ENCODE results near the gene ZNF580. TPM values are rescaled to one million over a fixed set of nuclear protein-coding genes. Genes with fewer than 3 reads are reported as not detected.

Gene ZNF580
- total RNA-seq, 1 donor from 2014 or later: 42.2 TPM

GRCh38 chr19:55643003-55643886, 2.4 kb downstream of the ZNF580 start, which contains the start of gene ZNF581:
Gene ZNF581 (plus strand): TSS chr19:55643649. CDS start chr19:55644572, 923 bp downstream.
- intact Hi-C loops (cut with DNase I): no loop called here
- ATAC-seq (peak; percentile 56), DNase-seq (ENCODE audit: low spot score) (peak; percentile 81)

DNA sequence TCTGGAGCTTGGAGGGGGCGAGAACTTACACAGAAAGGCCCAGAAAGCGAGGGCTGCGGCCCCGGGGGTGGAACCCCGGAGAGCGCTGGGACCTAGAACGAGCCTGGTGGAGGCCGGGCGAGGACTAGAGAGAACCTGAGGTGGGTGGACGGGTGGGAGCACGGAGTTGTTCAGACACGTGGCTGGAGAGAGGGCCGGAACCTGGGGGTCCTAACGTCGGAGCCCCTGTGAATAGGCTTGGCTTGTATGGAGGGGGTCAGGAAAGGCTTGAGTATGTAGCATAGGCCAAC, 3.0 kb downstream of the ZNF580 start:
- DNase-seq (ENCODE audit: low spot score) (no peak), ATAC-seq (no peak)
- intact Hi-C loops (cut with DNase I): no loop called here

DNA sequence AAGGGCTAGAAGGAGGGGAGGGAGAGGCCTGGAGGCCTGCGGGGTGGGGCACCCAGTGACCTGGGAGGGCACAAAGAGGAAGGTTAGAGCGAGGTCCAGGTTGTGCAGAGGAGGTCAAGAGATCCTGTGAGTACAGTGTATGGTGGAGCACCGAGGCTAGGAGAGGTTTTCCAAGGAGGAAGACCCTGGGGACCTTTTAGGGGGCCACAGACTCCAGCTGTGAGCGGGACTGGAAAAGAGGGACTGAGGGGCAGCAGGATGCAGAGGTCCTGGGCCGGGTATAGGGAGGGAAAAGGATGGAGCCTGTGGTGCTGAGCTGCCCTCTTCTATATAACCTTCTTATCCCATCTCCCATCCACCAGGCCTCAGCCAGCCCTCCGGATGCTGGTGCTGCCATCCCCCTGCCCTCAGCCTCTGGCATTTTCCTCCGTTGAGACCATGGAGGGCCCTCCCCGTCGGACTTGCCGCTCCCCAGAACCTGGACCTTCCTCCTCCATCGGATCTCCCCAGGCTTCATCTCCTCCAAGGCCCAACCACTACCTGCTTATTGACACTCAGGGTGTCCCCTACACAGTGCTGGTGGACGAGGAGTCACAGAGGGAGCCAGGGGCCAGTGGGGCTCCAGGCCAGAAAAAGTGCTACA, 3.5 kb downstream of the ZNF580 start:
- ATAC-seq: no peak
- no peak for DNase-seq (ENCODE audit: low spot score)
- intact Hi-C loops (cut with DNase I): no loop called here

DNA sequence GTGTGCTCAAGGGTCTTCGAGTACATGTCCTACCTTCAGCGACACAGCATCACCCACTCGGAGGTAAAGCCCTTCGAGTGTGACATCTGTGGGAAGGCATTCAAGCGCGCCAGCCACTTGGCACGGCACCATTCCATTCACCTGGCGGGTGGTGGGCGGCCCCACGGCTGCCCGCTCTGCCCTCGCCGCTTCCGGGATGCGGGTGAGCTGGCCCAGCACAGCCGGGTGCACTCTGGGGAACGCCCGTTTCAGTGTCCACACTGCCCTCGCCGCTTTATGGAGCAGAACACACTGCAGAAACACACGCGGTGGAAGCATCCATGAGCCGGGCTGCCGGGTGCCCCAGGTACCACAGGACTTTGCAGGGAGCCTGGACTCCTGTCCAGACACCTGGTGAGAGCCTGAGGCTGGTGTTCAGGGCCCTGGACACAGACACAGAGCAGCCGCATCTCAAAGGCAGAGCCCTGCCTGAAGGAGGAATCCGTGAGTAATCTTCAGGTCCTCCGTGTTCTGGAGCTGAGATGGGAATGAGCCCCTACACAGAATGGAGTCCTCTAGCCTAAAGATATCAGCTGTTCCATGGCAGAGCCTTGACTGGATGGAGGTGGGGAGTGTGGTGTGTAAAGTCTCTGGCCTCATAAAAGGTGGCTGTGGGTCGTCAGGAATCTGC, 4.2 kb downstream of the ZNF580 start:
- DNase-seq (ENCODE audit: low spot score) (no peak), ATAC-seq (no peak)
- intact Hi-C loops (cut with DNase I): no loop called here

DNA sequence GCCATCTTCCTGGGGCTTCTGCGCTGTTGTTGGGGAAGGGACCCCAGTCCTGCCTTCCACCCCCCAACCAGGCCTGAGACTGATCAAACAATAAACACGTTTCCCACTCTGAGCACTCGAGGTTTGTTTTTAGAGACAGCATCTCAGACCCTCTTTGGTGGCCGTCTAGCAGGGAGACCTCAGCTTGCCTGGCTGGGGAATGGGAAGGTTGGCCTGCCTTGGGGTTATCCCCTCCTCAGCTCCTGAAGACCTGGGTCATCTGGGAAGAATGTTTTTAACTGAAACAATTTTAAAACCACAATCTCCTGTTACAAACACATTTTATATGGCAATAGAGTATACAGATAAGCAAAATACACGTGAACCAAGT, 4.7 kb downstream of the ZNF580 start:
- intact Hi-C loops (cut with DNase I): no loop called here
- DNase-seq (ENCODE audit: low spot score) (no peak), ATAC-seq (no peak)

GRCh38 chr19:55646889-55647731, 6.3 kb downstream of the ZNF580 start:
- intact Hi-C loops (cut with DNase I): no loop called here
- ATAC-seq (no peak), DNase-seq (ENCODE audit: low spot score) (no peak)

DNA sequence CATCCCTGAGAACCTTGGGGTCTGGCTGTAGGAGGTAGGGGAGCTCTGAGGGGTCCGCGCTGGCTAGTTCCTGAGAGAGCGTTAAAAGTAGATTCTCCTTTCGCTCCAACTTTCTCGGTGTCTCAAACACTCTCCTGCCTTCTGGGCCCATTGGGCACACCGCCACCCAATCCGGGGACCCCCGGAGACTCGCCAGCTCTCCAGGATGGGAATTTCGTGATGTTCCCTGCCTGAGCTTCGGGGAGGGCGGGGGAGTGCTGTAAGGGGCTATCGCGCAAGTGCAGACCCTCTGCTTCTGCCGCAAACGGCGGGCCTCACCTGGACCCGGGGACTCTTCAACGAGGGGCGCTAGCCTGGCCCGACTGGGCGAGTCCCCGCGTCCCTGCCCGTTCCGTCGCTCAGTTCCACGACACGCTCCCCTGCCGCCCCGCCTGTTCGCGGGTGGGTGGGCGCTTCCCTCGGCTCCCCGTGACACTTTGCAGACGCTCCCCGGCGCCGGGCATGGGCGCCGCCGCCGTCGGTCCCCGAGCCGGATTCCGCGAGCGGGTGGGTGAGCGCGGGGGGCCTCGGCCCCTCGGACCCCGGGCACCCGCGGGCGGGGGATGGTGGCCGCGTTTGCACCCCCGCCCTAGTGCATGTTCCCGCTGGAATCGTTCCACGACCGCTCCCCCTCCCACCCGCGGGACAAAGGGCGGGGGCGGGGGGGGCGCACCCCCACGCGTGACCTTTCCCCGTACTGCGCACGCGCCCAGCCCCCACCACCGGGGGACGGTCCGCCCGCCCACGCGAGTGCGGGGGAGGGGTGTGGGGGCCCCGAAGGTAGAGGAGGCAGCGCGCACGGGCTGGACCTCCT, 7.2 kb downstream of the ZNF580 start, which contains the start of gene CCDC106:
TSS of gene CCDC106 (plus strand) at position 481 of the 853 bp plus-strand sequence. CDS start 835 bp downstream, outside the sequence.
- intact Hi-C loops (cut with DNase I): no loop called here
- peak; percentile 63 for ATAC-seq
- peak; percentile 84 for DNase-seq (ENCODE audit: low spot score)

GRCh38 chr19:55648585-55649267, 7.9 kb downstream of the ZNF580 start:
- ATAC-seq: no peak
- intact Hi-C loops (cut with DNase I): no loop called here
- no peak for DNase-seq (ENCODE audit: low spot score)

DNA sequence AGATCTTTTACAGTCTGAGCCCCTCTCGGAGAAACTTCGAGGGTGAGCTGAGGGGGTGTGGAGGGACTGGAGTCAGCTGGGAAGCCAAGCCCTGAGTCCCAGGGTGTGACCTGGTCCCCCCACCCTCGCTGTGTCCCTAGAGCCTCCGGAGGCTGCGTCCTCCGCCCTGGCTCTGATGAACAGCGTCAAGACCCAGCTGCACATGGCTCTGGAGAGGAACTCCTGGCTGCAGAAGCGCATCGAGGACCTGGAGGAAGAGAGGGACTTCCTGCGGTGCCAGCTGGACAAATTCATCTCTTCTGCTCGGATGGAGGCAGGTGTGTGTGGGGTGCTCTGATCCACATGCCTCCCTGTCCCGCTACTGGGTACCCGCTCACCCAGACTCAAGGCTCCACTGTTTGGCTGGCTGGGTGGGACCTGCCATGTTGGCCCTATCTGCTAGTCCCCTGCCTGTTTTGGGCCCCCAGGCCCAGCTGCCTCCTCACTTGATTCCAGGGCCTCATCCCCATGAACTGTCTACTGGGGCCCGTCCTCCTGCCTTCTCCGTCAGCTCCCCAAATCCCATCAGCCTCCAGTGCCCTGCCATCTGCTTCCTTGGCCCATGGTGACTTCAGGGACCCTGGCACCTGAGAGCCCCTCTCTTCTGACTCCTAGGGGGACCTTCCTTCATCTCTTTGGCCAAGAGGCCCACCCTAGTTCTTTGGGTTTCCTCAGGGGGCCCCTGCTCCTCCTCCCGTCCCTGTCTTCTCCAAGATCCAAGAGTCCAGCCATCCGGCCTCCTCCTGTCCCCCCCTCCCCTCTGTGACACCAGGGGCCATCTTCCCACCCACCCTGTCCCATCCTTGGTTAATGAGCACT, 8.7 kb downstream of the ZNF580 start:
- DNase-seq (ENCODE audit: low spot score): no peak
- intact Hi-C loops (cut with DNase I): no loop called here

DNA sequence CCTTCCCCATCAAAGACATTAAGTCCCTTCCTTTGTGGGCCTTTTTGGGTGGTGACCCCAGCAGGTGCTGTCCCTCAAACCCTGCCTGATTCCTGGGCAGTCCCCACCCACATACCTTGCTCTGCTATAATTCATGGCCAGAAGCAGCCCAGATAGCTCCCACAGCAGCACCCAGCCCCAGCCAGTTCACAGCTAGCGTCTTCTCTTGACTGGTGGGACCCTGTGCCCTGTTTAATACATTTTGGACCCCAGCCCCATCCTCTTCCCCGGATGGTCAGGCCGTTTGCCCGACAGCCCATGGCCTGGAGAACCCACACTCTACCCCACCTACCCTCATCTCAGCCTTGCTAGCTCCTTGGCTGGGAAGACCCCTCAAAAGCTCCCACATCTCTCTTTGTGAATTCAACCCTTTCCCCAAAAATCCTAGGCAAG, 9.3 kb downstream of the ZNF580 start:
- ATAC-seq: no peak
- DNase-seq (ENCODE audit: low spot score): no peak
- intact Hi-C loops (cut with DNase I): no loop called here

More for the DNA sequence above, 8.7 kb downstream of the ZNF580 start:
- no peak for ATAC-seq

DNA sequence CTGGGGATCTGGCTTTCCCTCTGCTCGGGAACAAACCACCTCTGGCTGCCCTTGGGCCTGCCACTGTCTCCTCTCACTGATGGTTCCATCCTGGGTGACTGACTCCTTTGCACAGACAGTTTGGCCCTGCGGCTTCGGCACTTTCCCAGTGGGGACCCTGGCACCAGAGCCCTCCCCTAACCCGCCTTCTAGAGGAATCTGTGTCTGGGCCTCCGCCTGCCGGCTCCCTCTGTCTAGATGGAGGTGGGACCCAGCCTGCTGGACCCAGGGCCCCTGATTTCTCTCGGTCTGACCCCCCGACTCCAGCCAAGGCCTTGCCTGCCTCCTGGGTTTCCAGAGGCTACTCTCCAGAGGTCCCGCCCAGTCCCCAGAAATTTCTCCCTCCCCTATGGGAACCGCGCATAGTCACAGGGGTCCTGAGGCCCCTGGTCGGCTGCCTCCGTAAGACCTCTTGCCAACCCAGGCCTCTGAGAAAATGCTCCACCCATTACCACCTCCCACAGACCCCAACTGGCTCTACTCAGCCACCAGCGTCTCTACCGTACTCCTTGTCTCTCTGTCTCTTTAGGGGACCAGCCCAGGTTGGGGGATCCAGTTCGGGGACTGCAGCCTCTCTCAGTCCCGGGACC, 9.9 kb downstream of the ZNF580 start:
- no peak for DNase-seq (ENCODE audit: low spot score)
- ATAC-seq: no peak
- intact Hi-C loops (cut with DNase I): no loop called here

DNA sequence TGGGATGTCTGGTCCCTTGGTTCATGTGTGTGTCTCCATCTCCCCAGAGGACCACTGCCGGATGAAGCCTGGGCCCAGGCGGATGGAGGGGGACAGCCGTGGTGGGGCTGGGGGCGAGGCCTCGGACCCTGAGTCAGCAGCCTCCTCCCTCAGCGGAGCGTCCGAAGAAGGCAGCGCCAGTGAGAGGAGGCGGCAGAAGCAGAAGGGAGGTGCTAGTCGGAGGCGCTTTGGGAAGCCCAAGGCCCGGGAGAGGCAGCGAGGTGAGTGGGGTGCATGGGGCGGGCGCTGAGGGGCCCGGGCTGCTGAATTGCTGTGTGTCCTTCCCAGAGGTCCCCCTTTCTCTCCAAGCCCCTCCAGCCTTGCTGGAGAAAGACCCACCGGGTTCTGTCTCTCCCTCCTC, 10.4 kb downstream of the ZNF580 start:
- ATAC-seq (no peak), DNase-seq (ENCODE audit: low spot score) (no peak)
- intact Hi-C loops (cut with DNase I): no loop called here

DNA sequence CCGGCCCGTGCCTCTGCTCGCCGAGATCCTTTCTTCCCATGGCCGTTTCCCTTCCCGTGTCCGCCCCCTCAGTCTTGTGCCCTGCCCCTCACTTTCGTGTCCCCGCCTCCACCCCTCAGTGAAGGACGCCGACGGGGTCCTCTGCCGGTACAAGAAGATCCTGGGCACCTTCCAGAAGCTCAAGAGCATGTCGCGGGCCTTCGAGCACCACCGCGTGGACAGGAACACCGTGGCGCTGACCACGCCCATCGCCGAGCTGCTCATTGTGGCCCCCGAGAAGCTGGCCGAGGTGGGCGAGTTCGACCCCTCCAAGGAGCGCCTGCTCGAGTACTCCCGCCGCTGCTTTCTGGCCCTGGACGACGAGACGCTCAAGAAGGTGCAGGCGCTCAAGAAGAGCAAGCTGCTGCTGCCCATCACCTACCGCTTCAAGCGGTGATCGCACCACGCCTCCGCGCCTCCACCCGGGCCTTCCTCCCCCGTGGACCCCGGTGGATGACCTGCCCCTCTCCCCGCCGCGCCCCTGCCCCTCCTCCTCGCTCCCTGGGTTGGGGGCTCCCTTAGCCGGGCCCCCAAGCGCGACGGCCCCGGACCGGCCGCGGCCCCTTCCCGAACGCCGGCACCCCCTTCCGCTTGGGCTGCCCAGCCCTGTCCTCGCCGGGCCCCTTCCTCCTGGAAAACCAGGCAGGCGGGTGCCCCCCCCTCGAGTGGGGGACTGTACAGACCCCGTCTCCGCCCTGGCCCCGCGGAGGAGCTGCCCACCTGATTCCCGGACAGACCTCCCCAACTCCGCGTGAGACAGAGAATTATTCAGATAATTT, 11.7 kb downstream of the ZNF580 start:
- DNase-seq (ENCODE audit: low spot score) (peak; percentile 80), ATAC-seq (no peak)
- intact Hi-C loops (cut with DNase I): no loop called here

DNA sequence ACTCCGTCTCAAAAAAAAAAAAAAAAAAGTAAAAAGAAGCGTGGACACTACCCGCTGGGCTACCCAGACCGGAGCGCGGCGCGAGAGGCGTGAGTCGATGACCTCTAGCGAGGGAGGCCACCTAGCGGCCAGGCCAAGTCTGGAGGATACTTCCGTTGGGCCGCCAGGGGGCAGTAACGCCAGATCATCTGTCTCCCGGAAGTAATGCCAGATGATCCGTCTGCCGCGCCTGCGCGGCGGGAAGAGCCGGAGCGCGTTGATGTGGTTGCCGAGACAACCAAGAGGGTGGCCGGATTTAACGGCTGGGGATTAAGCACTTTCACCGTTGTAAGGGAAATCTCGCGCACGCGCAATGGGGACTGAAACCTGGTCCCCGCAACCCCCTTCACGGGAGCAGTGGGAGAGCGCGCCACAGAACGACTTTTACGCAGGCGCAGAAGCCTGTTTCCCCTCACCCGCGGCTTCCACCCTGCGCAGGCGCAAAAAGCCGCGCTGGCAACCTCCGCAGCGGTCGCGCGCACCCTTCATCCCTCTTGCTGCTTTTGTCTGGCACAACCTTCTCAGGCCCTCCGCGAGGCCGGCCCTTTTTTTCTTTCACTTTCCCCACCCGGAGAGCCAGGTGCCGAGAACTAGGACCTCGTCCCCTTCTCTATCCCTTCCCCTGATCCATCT, 13.0 kb downstream of the ZNF580 start:
- peak; percentile 86 for ATAC-seq
- DNase-seq (ENCODE audit: low spot score): peak; percentile 99
- intact Hi-C loops (cut with DNase I): no loop called here

DNA sequence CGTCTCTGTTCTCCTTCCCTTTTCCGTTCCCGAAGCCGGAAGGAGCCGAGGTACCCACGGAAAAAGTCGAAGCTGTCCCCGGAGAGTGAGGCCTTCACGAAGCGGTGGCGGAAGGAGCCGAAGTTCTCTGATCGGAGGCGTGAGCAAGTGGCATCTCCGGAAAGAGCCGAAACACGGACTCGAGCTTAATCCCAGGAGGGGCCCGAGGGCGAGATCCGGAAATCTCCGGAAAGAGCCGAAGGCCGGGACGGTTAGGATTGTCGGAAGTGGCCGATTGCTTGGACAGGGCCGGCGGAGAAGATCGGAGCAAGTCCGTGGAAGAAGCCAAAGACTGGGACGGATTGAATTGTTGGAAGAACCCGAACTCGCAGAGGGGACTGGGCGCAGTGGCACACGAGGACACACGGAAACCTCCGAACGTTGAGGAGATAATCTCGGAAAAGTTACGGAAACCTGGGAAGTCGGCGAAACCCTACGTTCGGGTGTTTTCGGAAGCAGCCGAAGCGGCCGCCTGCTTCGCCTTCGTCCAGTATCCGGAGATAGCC, 13.6 kb downstream of the ZNF580 start:
- ATAC-seq: peak; percentile 89
- peak; percentile 100 for DNase-seq (ENCODE audit: low spot score)
- intact Hi-C loops (cut with DNase I): no loop called here
